K562 (cell line): ENCODE data around the gene PRR15L. TPM values are rescaled to one million over a fixed set of nuclear protein-coding genes. Genes with fewer than 3 reads are reported as not detected.

Experiments used
- ATAC-seq: fragments of 200-7000 bp; cut with Tn5 transposase; 3 replicates; pipeline ENCODE4 v1.9.1; 2020; ENCODE audit warnings: moderate library complexity
- BruUV-seq: library from RNA; stranded (reverse); fragments of 400-500 nt; replicated peaks from 2 replicates; lab custom pipeline; 2021; lab: Mats Ljungman, UMichigan
- CTCF ChIA-PET: fragments of 300-600 bp; formaldehyde crosslinking; extraction: SDS; loops from one replicate; lab custom pipeline; 2021; ENCODE audit warnings: low intra/inter-chr PET ratio; lab: Yijun Ruan, JAX
- POLR2A ChIA-PET: fragments of 300-600, 350-650 bp; sonication (Branson Sonifier 250); formaldehyde crosslinking; extraction: SDS; loops from one replicate; lab custom pipeline; 2021; ENCODE audit warnings: antibody characterized with exemption, inconsistent platforms; lab: Yijun Ruan, JAX
- DNase-seq, 4 experiments: peaks; one replicate each; pipeline versions ENCODE4 v3.0.0 to v3.0.0-alpha.2; 2011 to 2018; ENCODE audit warnings: low spot score in 3 of 4, mixed read lengths in 3 of 4; ENCODE audit errors: extremely low read depth in 1 of 4
- FAIRE-seq: peaks from 2 replicates; lab custom pipeline; 2011; peaks lifted over from hg19 to GRCh38; lab: Jason Lieb, UNC
- H2AFZ ChIP-seq: 2 replicates; pipeline ENCODE4 v1.6.0; 2011; ENCODE audit warnings: low read depth, low read length, control low read depth, inconsistent platforms
- H3K27ac ChIP-seq: fragments of 200-600 bp; 3 replicates; pipeline ENCODE4 v1.8.0; 2011; ENCODE audit warnings: low read depth, mild to moderate bottlenecking, control low read depth, inconsistent platforms, low read length, moderate library complexity, mixed read lengths; ENCODE audit errors: extremely low read depth
- H3K27me3 ChIP-seq, 2 experiments: fragments of 300-600 bp in 1 of 2; 2 replicates in 1 of 2; 3 replicates in 1 of 2; pipeline versions ENCODE4 v1.6.0 to v1.8.0; 2011; ENCODE audit warnings: inconsistent platforms in 2 of 2, low read length in 2 of 2, mild to moderate bottlenecking in 1 of 2, mixed read lengths in 1 of 2, moderate library complexity in 1 of 2; ENCODE audit not compliant: control insufficient read depth in 2 of 2, insufficient read depth in 2 of 2
- H3K36me3 ChIP-seq: fragments of 300-600 bp; 3 replicates; pipeline ENCODE4 v1.8.0; 2011; ENCODE audit warnings: mild to moderate bottlenecking, low read length, inconsistent platforms; ENCODE audit not compliant: control insufficient read depth, insufficient read depth
- H3K4me1 ChIP-seq, 2 experiments: fragments of 200-600 bp in 1 of 2; replicated peaks in 1 of 2; 2 replicates in 1 of 2; 3 replicates in 1 of 2; pipeline versions ENCODE4 v1.5.1 to v1.8.0; 2011; ENCODE audit warnings: inconsistent platforms in 2 of 2, low read length in 2 of 2, mild to moderate bottlenecking in 1 of 2, mixed read lengths in 1 of 2, moderate library complexity in 1 of 2; ENCODE audit not compliant: control insufficient read depth in 2 of 2, insufficient read depth in 2 of 2
- H3K4me2 ChIP-seq: 2 replicates; pipeline ENCODE4 v1.6.1; 2011; ENCODE audit warnings: low read length, control low read depth, inconsistent platforms, mixed read lengths; ENCODE audit not compliant: insufficient read depth
- H3K4me3 ChIP-seq: fragments of 200-600 bp; sonication (generic), shearing (Covaris generic); 2 replicates; pipeline ENCODE4 v1.5.1; 2016; ENCODE audit warnings: control low read depth, inconsistent platforms
- H3K79me2 ChIP-seq: fragments of 200-600 bp; 3 replicates; pipeline ENCODE4 v1.8.0; 2011; ENCODE audit warnings: low read length, inconsistent platforms; ENCODE audit not compliant: control insufficient read depth, insufficient read depth
- H3K9ac ChIP-seq, 2 experiments: 2 replicates each; pipeline versions ENCODE4 v1.6.0 to v1.6.1; 2011; ENCODE audit warnings: low read depth in 2 of 2, low read length in 2 of 2, control low read depth in 1 of 2, inconsistent platforms in 1 of 2, mild to moderate bottlenecking in 1 of 2, mixed read lengths in 1 of 2; ENCODE audit not compliant: insufficient read depth in 1 of 2
- H3K9me1 ChIP-seq: one replicate; pipeline ENCODE4 v1.6.0; 2011; ENCODE audit warnings: inconsistent platforms, mild to moderate bottlenecking, low read length, moderate library complexity; ENCODE audit not compliant: control insufficient read depth, insufficient read depth
- H3K9me3 ChIP-seq: replicated peaks from 2 replicates; pipeline ENCODE4 v1.5.1; 2011; ENCODE audit warnings: low read depth, low read length, inconsistent platforms; ENCODE audit not compliant: control insufficient read depth, insufficient read depth
- H4K20me1 ChIP-seq: replicated peaks from 2 replicates; pipeline ENCODE4 v1.6.1; 2011; ENCODE audit warnings: low read length, inconsistent platforms, mixed read lengths; ENCODE audit not compliant: control insufficient read depth, insufficient read depth
- ARID1B ChIP-seq: fragments of 450-650 bp; IDR thresholded peaks from 2 replicates; pipeline ENCODE4 v1.6.1; 2016; ENCODE audit warnings: antibody characterized with exemption, mild to moderate bottlenecking, inconsistent platforms
- C11orf30 ChIP-seq: fragments of 450-650 bp; IDR thresholded peaks from 2 replicates; pipeline ENCODE4 v1.6.1; 2016; ENCODE audit warnings: low read depth, mild to moderate bottlenecking
- CBFA2T3 ChIP-seq: fragments of 450-650 bp; IDR thresholded peaks from 2 replicates; pipeline ENCODE4 v1.6.1; 2017
- DPF2 ChIP-seq: fragments of 450-650 bp; IDR thresholded peaks from 2 replicates; pipeline ENCODE4 v1.6.1; 2016
- KDM1A ChIP-seq, 2 experiments: fragments of 450-650 bp; IDR thresholded peaks; 2 replicates each; pipeline ENCODE4 v1.6.1; 2016; ENCODE audit warnings: mild to moderate bottlenecking in 2 of 2
- KLF1 ChIP-seq: fragments of 450-650 bp; IDR thresholded peaks from 2 replicates; pipeline ENCODE4 v1.6.1; 2016; ENCODE audit warnings: missing genetic modification characterization, missing compliant biosample characterization
- MAFF ChIP-seq: IDR thresholded peaks from 2 replicates; pipeline ENCODE4 v1.6.1; 2012; ENCODE audit warnings: low read length, improper control_type of control experiment
- MAFG ChIP-seq: fragments of 450-650 bp; conservative IDR thresholded peaks from 2 replicates; pipeline ENCODE4 v1.6.1; 2016; ENCODE audit warnings: missing genetic modification characterization, missing compliant biosample characterization
- MAFK ChIP-seq: IDR thresholded peaks from 2 replicates; pipeline ENCODE4 v1.6.1; 2011; ENCODE audit warnings: low read length, improper control_type of control experiment
- MTA1 ChIP-seq: fragments of 450-650 bp; IDR thresholded peaks from 2 replicates; pipeline ENCODE4 v1.6.1; 2017; ENCODE audit warnings: borderline replicate concordance
- NCOR1 ChIP-seq: fragments of 450-650 bp; IDR thresholded peaks from 2 replicates; pipeline ENCODE4 v1.6.1; 2016; ENCODE audit warnings: mild to moderate bottlenecking, moderate library complexity
- NFE2 ChIP-seq: IDR thresholded peaks from 2 replicates; pipeline ENCODE4 v1.6.1; 2014; ENCODE audit warnings: antibody characterized with exemption, low read depth
- NFE2L1 ChIP-seq: fragments of 450-650 bp; IDR thresholded peaks from 2 replicates; pipeline ENCODE4 v1.6.1; 2016; ENCODE audit warnings: missing genetic modification characterization, low read depth, mild to moderate bottlenecking, missing compliant biosample characterization, moderate library complexity, borderline replicate concordance
- NRF1 ChIP-seq, 2 experiments: fragments of 450-650 bp; IDR thresholded peaks in 1 of 2; conservative IDR thresholded peaks in 1 of 2; 2 replicates each; pipeline ENCODE4 v1.6.1; 2014; ENCODE audit warnings: mild to moderate bottlenecking in 2 of 2
- RB1 ChIP-seq: fragments of 450-650 bp; IDR thresholded peaks from 2 replicates; pipeline ENCODE4 v1.6.1; 2017; ENCODE audit warnings: low read depth, mild to moderate bottlenecking
- RCOR1 ChIP-seq, 2 experiments: IDR thresholded peaks; 2 replicates each; pipeline ENCODE4 v1.6.1; 2012; ENCODE audit warnings: low read depth in 2 of 2, low read length in 2 of 2, borderline replicate concordance in 1 of 2, improper control_type of control experiment in 1 of 2
- SMARCA4 ChIP-seq: fragments of 450-650 bp; IDR thresholded peaks from 2 replicates; pipeline ENCODE4 v1.6.1; 2016
- SMARCE1 ChIP-seq: fragments of 450-650 bp; IDR thresholded peaks from 2 replicates; pipeline ENCODE4 v1.7.1; 2016; ENCODE audit warnings: mild to moderate bottlenecking
- SPI1 ChIP-seq: IDR thresholded peaks from 2 replicates; pipeline ENCODE4 v1.6.1; 2011; ENCODE audit warnings: low read depth, low read length, control low read depth, borderline replicate concordance
- TEAD4 ChIP-seq, 2 experiments: sonication (generic) in 1 of 2; formaldehyde crosslinking in 1 of 2; IDR thresholded peaks; 2 replicates each; pipeline versions ENCODE4 v1.6.1 to v1.8.0; 2012 to 2022; ENCODE audit warnings: borderline replicate concordance in 1 of 2, inconsistent platforms in 1 of 2, low read length in 1 of 2, mild to moderate bottlenecking in 1 of 2, missing genetic modification reagents in 1 of 2
- ZEB2 ChIP-seq: fragments of 450-650 bp; IDR thresholded peaks from 2 replicates; pipeline ENCODE4 v1.6.1; 2016
- ZNF146 ChIP-seq: IDR thresholded peaks from one replicate; pipeline ENCODE4 v1.6.1; 2018; ENCODE audit warnings: missing compliant biosample characterization; ENCODE audit not compliant: unreplicated experiment
- ZNF316 ChIP-seq: fragments of 450-650 bp; IDR thresholded peaks from 2 replicates; pipeline ENCODE4 v1.6.1; 2016
- ZNF586 ChIP-seq: fragments of 450-650 bp; formaldehyde crosslinking; conservative IDR thresholded peaks from 2 replicates; pipeline ENCODE4 v1.4.0; 2020; ENCODE audit warnings: mild to moderate bottlenecking, moderate library complexity
- ZNF785 ChIP-seq: fragments of 250-450 bp; sonication (Bioruptor Pico); IDR thresholded peaks from 2 replicates; pipeline ENCODE4 v1.4.0; 2020; ENCODE audit warnings: mild to moderate bottlenecking
- WGBS: fragments of 100-300 bp; shearing (Covaris generic); methylation state at CpG from one replicate; pipeline ENCODE4 v1.1.6; 2016; ENCODE audit warnings: low coverage, mixed read lengths; ENCODE audit not compliant: insufficient coverage; ENCODE audit errors: missing lambda C conversion rate; 5-methylcytosine and 5-hydroxymethylcytosine counted together
- in situ Hi-C: fragments of 300-500 bp; cut with MboI; formaldehyde crosslinking; loops from 4 replicates; pipeline ENCODE4 v1.15.0; 2018; ENCODE audit warnings: inconsistent platforms, mixed read lengths
- intact Hi-C: fragments of 100-400 bp; cut with micrococcal nuclease; formaldehyde crosslinking; loops from 2 replicates; pipeline ENCODE4 v1.14.2; 2022
- polyA plus RNA-seq, 8 experiments: library from polyadenylated mRNA; depleted of rRNA in 4 of 8; stranded (reverse) in 5 of 8; unstranded in 3 of 8; fragments of >200 nt; fragmentation: Nextera tagmentation in 2 of 8; fragmentation: Illumina TruSeq in 1 of 8; extraction: Ambion mirVana in 2 of 8; extraction: Trizol in 1 of 8; gene quantifications; 2 replicates each; pipeline versions ENCODE4 v1.2.1 to v1.2.3, GENCODE V29; 2011 to 2014; ENCODE audit warnings: inconsistent platforms in 1 of 8, missing spikeins in 1 of 8
- total RNA-seq, 7 experiments: library from RNA; depleted of rRNA in 6 of 7; stranded (reverse); fragments of >200 nt in 6 of 7; fragmentation: Illumina TruSeq in 2 of 7; extraction: Trizol in 2 of 7; gene quantifications; 2 replicates each; pipeline versions ENCODE4 v1.2.1 to v1.2.3, GENCODE V29; 2011 to 2021; ENCODE audit warnings: low replicate concordance in 1 of 7
- TF ChIP-seq, protein P1 (sequence below): sonication (generic); formaldehyde crosslinking; IDR thresholded peaks from 2 replicates; pipeline ENCODE4 v1.8.1; 2022; ENCODE audit warnings: missing genetic modification reagents

Gene PRR15L
- total and polyA plus RNA-seq, 9 of the 15 experiments (the other 6 are each of a cell fraction or from before 2014, with no cell fraction given) = 0.03 TPM; not detected in 8

DNA sequence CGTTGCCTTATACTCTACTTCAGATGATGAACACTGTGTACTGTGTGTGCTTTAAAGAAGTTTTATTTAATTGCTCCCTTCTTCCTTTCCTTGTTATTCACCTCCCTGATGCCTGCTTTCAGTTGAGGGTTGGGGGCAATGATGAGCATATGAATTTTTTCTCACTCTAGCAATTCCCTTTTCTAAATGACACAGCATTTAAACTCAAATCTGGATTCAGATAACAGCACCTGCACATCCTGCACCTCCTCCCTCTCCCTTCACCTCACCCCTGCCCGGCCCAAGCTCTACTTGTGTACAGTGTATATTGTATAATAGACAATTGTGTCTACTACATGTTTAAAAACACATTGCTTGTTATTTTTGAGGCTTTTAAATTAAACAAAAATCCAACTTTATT is 29.3 kb downstream of the PRR15L start:
- DNase-seq (peak in 1 of 4 experiments; percentile 44), ATAC-seq (peak; percentile 62), FAIRE-seq (peak; percentile 65)
- intact Hi-C loops = no loop called here
- in situ Hi-C loops = no loop called here
- Histone ChIP-seq H4K20me1 (no peaks in the 10 kb centered on the region), H3K4me3 (no peak overlapping the region), H3K9ac (no peak overlapping the region), H3K27me3 (no peaks in the 10 kb centered on the region), H3K4me2 (no peak overlapping the region), H3K79me2 (no peaks in the 10 kb centered on the region), H2AFZ (no peak overlapping the region), H3K36me3 (peaks cover 49% of the 10 kb centered on the region; the same call in 2 of the 3 replicates), H3K9me1 (peaks cover 2% of the 10 kb centered on the region), H3K27ac (no peak overlapping the region), H3K4me1 (peaks cover 19 to 36% of the 10 kb centered on the region in 2 experiments), H3K9me3 (no peaks in the 10 kb centered on the region)
- ChIA-PET CTCF (no interaction called here), POLR2A (interaction anchor here (3.3 kb wide), 1 partner anchor 10 kb away, joined by 18 read pairs; no protein-coding TSS in a partner anchor)
- TF ChIP-seq NRF1 (conservative IDR thresholded peaks at IDR 0.05 in 1 of 2, IDR thresholded peaks at IDR 0.05 in 1 of 2) (peak in 1 of 2 experiments; percentile 20; a peak in 1 of 4 replicates), RCOR1 (IDR thresholded peaks at IDR 0.05; ENCODE audit: borderline replicate concordance in 1 of 2, low read depth in 2 of 2, low read length in 2 of 2) (peak in 1 of 2 experiments; percentile 94; a peak in 2 of 4 replicates), MAFF (peak; percentile 73), MAFG (tag) (peak; percentile 80), TEAD4 (IDR thresholded peaks at IDR 0.05; ENCODE audit: low read length) (0 out of 2 replicates have a peak, but pooled peaks have one; percentile 19), TEAD4 (CRISPR knock-in tag; IDR thresholded peaks at IDR 0.05; ENCODE audit: borderline replicate concordance) (no peak), MTA1 (peak; percentile 60; the same call in 1 of the 2 replicates), ZNF586 (no peak), SMARCE1 (peak; percentile 66; the same call in 1 of the 2 replicates), DPF2 (peak; percentile 60; the same call in 1 of the 2 replicates), CBFA2T3 (peak; percentile 25; the same call in 1 of the 2 replicates), C11orf30 (peak; percentile 82), NCOR1 (peak; percentile 16; the same call in 1 of the 2 replicates), KLF1 (tag) (no peak), SMARCA4 (0 out of 2 replicates have a peak, but pooled peaks have one; percentile 44), ZNF785 (no peak), ZNF316 (peak; percentile 83), NFE2L1 (peak; percentile 76), KDM1A (IDR thresholded peaks at IDR 0.05) (peak; percentile 60 to 62), ZEB2 (0 out of 2 replicates have a peak, but pooled peaks have one; percentile 58), ZNF146 (CRISPR knock-in tag) (no peak), RB1 (no peak), NFE2 (peak; percentile 95), MAFK (peak; percentile 51; the same call in 1 of the 2 replicates), ARID1B (peak; percentile 62; the same call in 1 of the 2 replicates), SPI1 (peak; percentile 88)
- TF ChIP-seq, protein P1, sequence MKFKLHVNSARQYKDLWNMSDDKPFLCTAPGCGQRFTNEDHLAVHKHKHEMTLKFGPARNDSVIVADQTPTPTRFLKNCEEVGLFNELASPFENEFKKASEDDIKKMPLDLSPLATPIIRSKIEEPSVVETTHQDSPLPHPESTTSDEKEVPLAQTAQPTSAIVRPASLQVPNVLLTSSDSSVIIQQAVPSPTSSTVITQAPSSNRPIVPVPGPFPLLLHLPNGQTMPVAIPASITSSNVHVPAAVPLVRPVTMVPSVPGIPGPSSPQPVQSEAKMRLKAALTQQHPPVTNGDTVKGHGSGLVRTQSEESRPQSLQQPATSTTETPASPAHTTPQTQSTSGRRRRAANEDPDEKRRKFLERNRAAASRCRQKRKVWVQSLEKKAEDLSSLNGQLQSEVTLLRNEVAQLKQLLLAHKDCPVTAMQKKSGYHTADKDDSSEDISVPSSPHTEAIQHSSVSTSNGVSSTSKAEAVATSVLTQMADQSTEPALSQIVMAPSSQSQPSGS (CRISPR knock-in tag) = no peak
- no TSS peak for BruUV-seq
- 22% methylated on average over 2 of the region's 2 CpGs for WGBS
